Measurements from ENCODE around the gene SLC4A2.

The SLC4A2 gene

GRCh38 chr7:151061213-151062110, 2.1 kb downstream of the SLC4A2 start:
- peak overlapping the region; percentile 87; the same call in 1 of the 2 replicates for H3K9ac ChIP-seq (ENCODE audit: low read length)
- H3K27ac ChIP-seq (ENCODE audit: low read length), result no peak overlapping the region
- peak overlapping the region; percentile 99 for H3K4me2 ChIP-seq (ENCODE audit: low read length)
- H3K79me2 ChIP-seq (ENCODE audit: low read length), result peaks cover 26% of the 10 kb centered on the region
- TF ChIP-seq CTCF (IDR thresholded peaks at IDR 0.05; ENCODE audit: low read depth, low read length) (no peak), EZH2phosphoT487 (IDR thresholded peaks at IDR 0.05; ENCODE audit: low read depth) (no peak)
- no peak overlapping the region for H2AFZ ChIP-seq (ENCODE audit: low read depth, low read length)
- peaks cover 10% of the 10 kb centered on the region for H3K36me3 ChIP-seq (replicated peaks; ENCODE audit: low read depth, low read length)
- H3K9me3 ChIP-seq (ENCODE audit: insufficient read depth, low read length), result no peaks in the 10 kb centered on the region
- no peaks in the 10 kb centered on the region for H3K27me3 ChIP-seq (ENCODE audit: low read depth, low read length)
- H3K4me3 ChIP-seq (ENCODE audit: low read length), result peak overlapping the region; percentile 90
- H4K20me1 ChIP-seq (ENCODE audit: insufficient read depth, low read length), result peaks cover 12% of the 10 kb centered on the region
- peaks cover 16% of the 10 kb centered on the region for H3K4me1 ChIP-seq (ENCODE audit: low read length)

GRCh38 chr7:151062111-151062398, 2.7 kb downstream of the SLC4A2 start:
- peaks cover 14% of the 10 kb centered on the region for H3K4me1 ChIP-seq (ENCODE audit: low read length)

GRCh38 chr7:151062399-151063211, 3.2 kb downstream of the SLC4A2 start:
- no peak for TF ChIP-seq CTCF (IDR thresholded peaks at IDR 0.05; ENCODE audit: low read depth, low read length)
- TF ChIP-seq EZH2phosphoT487 (IDR thresholded peaks at IDR 0.05; ENCODE audit: low read depth), result no peak
- H3K36me3 ChIP-seq (replicated peaks; ENCODE audit: low read depth, low read length), result peaks cover 14% of the 10 kb centered on the region
- H3K4me3 ChIP-seq (ENCODE audit: low read length), result no peak overlapping the region
- H3K4me2 ChIP-seq (ENCODE audit: low read length), result no peak overlapping the region
- H3K9me3 ChIP-seq (ENCODE audit: insufficient read depth, low read length), result no peaks in the 10 kb centered on the region
- H2AFZ ChIP-seq (ENCODE audit: low read depth, low read length), result no peak overlapping the region
- no peaks in the 10 kb centered on the region for H3K27me3 ChIP-seq (ENCODE audit: low read depth, low read length)
- H3K4me1 ChIP-seq (ENCODE audit: low read length), result peaks cover 12% of the 10 kb centered on the region
- H3K27ac ChIP-seq (ENCODE audit: low read length), result no peak overlapping the region
- peaks cover 12% of the 10 kb centered on the region for H4K20me1 ChIP-seq (ENCODE audit: insufficient read depth, low read length)
- H3K9ac ChIP-seq (ENCODE audit: low read length), result no peak overlapping the region
- peaks cover 26% of the 10 kb centered on the region for H3K79me2 ChIP-seq (ENCODE audit: low read length)

More at GRCh38 chr7:151062111-151062398, 2.7 kb downstream of the SLC4A2 start:
- no peaks in the 10 kb centered on the region for H3K9me3 ChIP-seq (ENCODE audit: insufficient read depth, low read length)
- TF ChIP-seq CTCF (IDR thresholded peaks at IDR 0.05; ENCODE audit: low read depth, low read length) (no peak), EZH2phosphoT487 (IDR thresholded peaks at IDR 0.05; ENCODE audit: low read depth) (no peak)
- no peak overlapping the region for H3K9ac ChIP-seq (ENCODE audit: low read length)
- H3K27me3 ChIP-seq (ENCODE audit: low read depth, low read length), result no peaks in the 10 kb centered on the region
- H3K27ac ChIP-seq (ENCODE audit: low read length), result no peak overlapping the region
- H4K20me1 ChIP-seq (ENCODE audit: insufficient read depth, low read length), result peaks cover 12% of the 10 kb centered on the region
- peaks cover 26% of the 10 kb centered on the region for H3K79me2 ChIP-seq (ENCODE audit: low read length)
- H3K36me3 ChIP-seq (replicated peaks; ENCODE audit: low read depth, low read length), result peaks cover 10% of the 10 kb centered on the region
- no peak overlapping the region for H3K4me2 ChIP-seq (ENCODE audit: low read length)
- H2AFZ ChIP-seq (ENCODE audit: low read depth, low read length), result no peak overlapping the region
- H3K4me3 ChIP-seq (ENCODE audit: low read length), result no peak overlapping the region

- Histone ChIP-seq H3K27ac (ENCODE audit: low read length) (no peak overlapping the region), H3K4me3 (ENCODE audit: low read length) (no peak overlapping the region), H3K9me3 (ENCODE audit: insufficient read depth, low read length) (no peaks in the 10 kb centered on the region), H3K4me1 (ENCODE audit: low read length) (peaks cover 12% of the 10 kb centered on the region), H3K4me2 (ENCODE audit: low read length) (no peak overlapping the region), H4K20me1 (ENCODE audit: insufficient read depth, low read length) (peaks cover 12% of the 10 kb centered on the region), H3K9ac (ENCODE audit: low read length) (no peak overlapping the region), H3K79me2 (ENCODE audit: low read length) (peaks cover 26% of the 10 kb centered on the region), H3K36me3 (replicated peaks; ENCODE audit: low read depth, low read length) (peaks cover 17% of the 10 kb centered on the region), H3K27me3 (ENCODE audit: low read depth, low read length) (no peaks in the 10 kb centered on the region), H2AFZ (ENCODE audit: low read depth, low read length) (no peak overlapping the region)
- no peak for TF ChIP-seq EZH2phosphoT487 (IDR thresholded peaks at IDR 0.05; ENCODE audit: low read depth)
- no peak for TF ChIP-seq CTCF (IDR thresholded peaks at IDR 0.05; ENCODE audit: low read depth, low read length)
These were observed 3.8 kb downstream of the SLC4A2 start for GRCh38 chr7:151063212-151063561.

Data from OCI-LY3 (cell line).